ENCODE data around the gene USP53.

- TF ChIP-seq POLR2A (IDR thresholded peaks at IDR 0.05; ENCODE audit: low read depth, low read length) (no peak), CTCF (IDR thresholded peaks at IDR 0.05 in 2 of 3, conservative IDR thresholded peaks at IDR 0.05 in 1 of 3; ENCODE audit: control insufficient read depth in 2 of 3, extremely low read depth in 1 of 3, insufficient read depth in 1 of 3, low read depth in 3 of 3, low read length in 3 of 3) (no peak)
Measured at GRCh38 chr4:119268466-119268865, 56.0 kb downstream of the USP53 start.

Measured in GM12878 (cell line).